Kidney (tissue), 14 donors: ENCODE measurements around the gene P2RY12. TPM values are rescaled to one million over a fixed set of nuclear protein-coding genes. Genes with fewer than 3 reads are reported as not detected.

Experiments used
- DNase-seq, 5 donors: peaks; one replicate each; pipeline ENCODE4 v3.0.0-alpha.2; 2013 to 2020
- FAIRE-seq: peaks from 2 replicates; lab custom pipeline; 2012; peaks lifted over from hg19 to GRCh38; lab: Jason Lieb, UNC
- H3K27ac ChIP-seq, 2 donors: one replicate each; pipeline ENCODE4 v1.7.0; 2013; ENCODE audit warnings: low read depth in 2 of 2, low read length in 2 of 2, inconsistent platforms in 1 of 2
- H3K27me3 ChIP-seq: one replicate; pipeline ENCODE4 v1.7.1; 2013; ENCODE audit warnings: low read length, inconsistent platforms; ENCODE audit not compliant: control insufficient read depth, insufficient read depth
- H3K36me3 ChIP-seq, 3 donors: one replicate each; pipeline versions ENCODE4 v1.7.0 to v1.7.1; 2013; ENCODE audit warnings: low read length in 3 of 3, control low read depth in 1 of 3, inconsistent platforms in 1 of 3; ENCODE audit not compliant: insufficient read depth in 3 of 3, control insufficient read depth in 2 of 3
- H3K4me1 ChIP-seq, 3 donors: one replicate each; pipeline versions ENCODE4 v1.7.0 to v1.7.1; 2013; ENCODE audit warnings: low read length in 3 of 3, inconsistent platforms in 1 of 3, low read depth in 1 of 3; ENCODE audit not compliant: control insufficient read depth in 2 of 3, insufficient read depth in 2 of 3
- H3K4me3 ChIP-seq, 3 donors: one replicate each; pipeline versions ENCODE4 v1.7.0 to v1.8.1; 2013; ENCODE audit warnings: low read length in 3 of 3, control low read depth in 1 of 3, inconsistent platforms in 1 of 3
- H3K9ac ChIP-seq, 3 donors: one replicate each; pipeline versions ENCODE4 v1.7.0 to v1.7.1; 2013; ENCODE audit warnings: low read length in 3 of 3, control low read depth in 1 of 3, inconsistent platforms in 1 of 3
- H3K9me3 ChIP-seq, 3 donors: one replicate each; pipeline versions ENCODE4 v1.7.0 to v1.7.1; 2013; ENCODE audit warnings: low read length in 3 of 3, control low read depth in 1 of 3, inconsistent platforms in 1 of 3; ENCODE audit not compliant: control insufficient read depth in 2 of 3, insufficient read depth in 1 of 3
- intact Hi-C: fragments of 100-400 bp; cut with DNase I; formaldehyde crosslinking; loops from one replicate; pipeline ENCODE4 v1.11.1; 2022
- polyA plus RNA-seq: library from polyadenylated mRNA; stranded (reverse); fragments of 350-450 nt; fragmentation: Illumina TruSeq; extraction: RNeasy Lipid Tissue Mini Kit (QIAGEN cat#74804); gene quantifications from one replicate; pipeline ENCODE4 v1.2.3, GENCODE V29; 2014; ENCODE audit warnings: low read depth, low replicate concordance; ENCODE audit not compliant: insufficient read depth
- total RNA-seq: library from RNA; stranded (reverse); fragmentation: NEBNext Ultra II Directional; extraction: Animal tissue kit (Norgen Biotek cat#: 25700); gene quantifications from one replicate; pipeline ENCODE4 v1.2.1, GENCODE V29; 2021
- TF ChIP-seq, protein P1 (sequence below): IDR thresholded peaks from 3 replicates; pipeline ENCODE4 v1.5.1; 2012; ENCODE audit warnings: mild to moderate bottlenecking, moderate library complexity, borderline replicate concordance; ENCODE audit not compliant: insufficient read depth; ENCODE audit errors: extremely low read depth
- donor health status: control.
- donor health status: control.
- donor health status: control.
- donor health status: control.
- donor health status: control.
- donor health status: DM: yes; HTN: yes; CAD: no.
- donor health status: Normal renal cell carcinoma (clear cell type).

The P2RY12 gene
- total and polyA plus RNA-seq, 2 donors from 2014 or later, result 2.2 TPM; not detected in 1

GRCh38 chr3:151289445-151289844 is 95.1 kb downstream of the P2RY12 start:
- TF ChIP-seq, protein P1, sequence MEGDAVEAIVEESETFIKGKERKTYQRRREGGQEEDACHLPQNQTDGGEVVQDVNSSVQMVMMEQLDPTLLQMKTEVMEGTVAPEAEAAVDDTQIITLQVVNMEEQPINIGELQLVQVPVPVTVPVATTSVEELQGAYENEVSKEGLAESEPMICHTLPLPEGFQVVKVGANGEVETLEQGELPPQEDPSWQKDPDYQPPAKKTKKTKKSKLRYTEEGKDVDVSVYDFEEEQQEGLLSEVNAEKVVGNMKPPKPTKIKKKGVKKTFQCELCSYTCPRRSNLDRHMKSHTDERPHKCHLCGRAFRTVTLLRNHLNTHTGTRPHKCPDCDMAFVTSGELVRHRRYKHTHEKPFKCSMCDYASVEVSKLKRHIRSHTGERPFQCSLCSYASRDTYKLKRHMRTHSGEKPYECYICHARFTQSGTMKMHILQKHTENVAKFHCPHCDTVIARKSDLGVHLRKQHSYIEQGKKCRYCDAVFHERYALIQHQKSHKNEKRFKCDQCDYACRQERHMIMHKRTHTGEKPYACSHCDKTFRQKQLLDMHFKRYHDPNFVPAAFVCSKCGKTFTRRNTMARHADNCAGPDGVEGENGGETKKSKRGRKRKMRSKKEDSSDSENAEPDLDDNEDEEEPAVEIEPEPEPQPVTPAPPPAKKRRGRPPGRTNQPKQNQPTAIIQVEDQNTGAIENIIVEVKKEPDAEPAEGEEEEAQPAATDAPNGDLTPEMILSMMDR, result no peak
- FAIRE-seq, result no peak
- peaks cover 0 to under 1% (median 0%) of the 10 kb centered on the region in 3 donors for H3K4me1 ChIP-seq
- intact Hi-C loops, result no loop called here
- H3K27ac ChIP-seq, result no peak overlapping the region
- H3K9ac ChIP-seq, result no peak overlapping the region
- DNase-seq, result no peak
- no peaks in the 10 kb centered on the region for H3K36me3 ChIP-seq
- H3K4me3 ChIP-seq, result no peak overlapping the region
- H3K27me3 ChIP-seq, result no peaks in the 10 kb centered on the region
- no peaks in the 10 kb centered on the region for H3K9me3 ChIP-seq

Other genes with a start within 250 kb of the P2RY12 start
- 4.9 TPM for gene GPR171, start 181.5 kb downstream of the P2RY12 start, total RNA-seq
- 0.47 TPM for gene GPR171, start 181.5 kb downstream of the P2RY12 start, polyA plus RNA-seq
- gene P2RY14, start 106.2 kb downstream of the P2RY12 start, total RNA-seq, result 2.4 TPM
- 0.54 TPM for gene P2RY14, start 106.2 kb downstream of the P2RY12 start, polyA plus RNA-seq
- 0.72 TPM for gene GPR87, start 67.9 kb downstream of the P2RY12 start, total RNA-seq
- gene GPR87, start 67.9 kb downstream of the P2RY12 start, polyA plus RNA-seq, result not detected
- 2.5 TPM for gene P2RY13, start 55.2 kb downstream of the P2RY12 start, total RNA-seq
- gene P2RY13, start 55.2 kb downstream of the P2RY12 start, polyA plus RNA-seq, result 0.71 TPM
- 0.63 TPM for gene IGSF10, start 76.3 kb upstream of the P2RY12 start, total RNA-seq
- gene IGSF10, start 76.3 kb upstream of the P2RY12 start, polyA plus RNA-seq, result 0.82 TPM